ENCODE results near the gene CPN2.

DNA sequence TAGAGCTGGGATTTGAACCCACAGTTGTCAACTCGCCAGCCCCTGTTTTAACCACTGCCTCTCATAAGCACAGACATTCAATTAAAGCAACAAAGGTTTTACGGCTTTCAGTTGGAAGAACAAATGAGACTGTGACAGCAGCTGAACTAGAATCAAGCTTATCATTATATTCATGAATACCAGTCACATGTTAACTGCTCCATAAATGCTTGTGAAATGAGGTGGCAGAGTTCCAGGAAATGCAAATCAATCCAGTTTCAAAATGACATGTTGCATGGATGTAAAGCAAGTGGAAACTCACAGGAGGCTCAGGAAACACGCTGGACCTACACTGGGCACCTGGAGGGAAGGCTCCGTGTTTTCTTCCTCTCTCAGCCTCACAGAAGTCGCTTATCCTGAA is 44.1 kb upstream of the CPN2 start:
- TF ChIP-seq, protein P1, sequence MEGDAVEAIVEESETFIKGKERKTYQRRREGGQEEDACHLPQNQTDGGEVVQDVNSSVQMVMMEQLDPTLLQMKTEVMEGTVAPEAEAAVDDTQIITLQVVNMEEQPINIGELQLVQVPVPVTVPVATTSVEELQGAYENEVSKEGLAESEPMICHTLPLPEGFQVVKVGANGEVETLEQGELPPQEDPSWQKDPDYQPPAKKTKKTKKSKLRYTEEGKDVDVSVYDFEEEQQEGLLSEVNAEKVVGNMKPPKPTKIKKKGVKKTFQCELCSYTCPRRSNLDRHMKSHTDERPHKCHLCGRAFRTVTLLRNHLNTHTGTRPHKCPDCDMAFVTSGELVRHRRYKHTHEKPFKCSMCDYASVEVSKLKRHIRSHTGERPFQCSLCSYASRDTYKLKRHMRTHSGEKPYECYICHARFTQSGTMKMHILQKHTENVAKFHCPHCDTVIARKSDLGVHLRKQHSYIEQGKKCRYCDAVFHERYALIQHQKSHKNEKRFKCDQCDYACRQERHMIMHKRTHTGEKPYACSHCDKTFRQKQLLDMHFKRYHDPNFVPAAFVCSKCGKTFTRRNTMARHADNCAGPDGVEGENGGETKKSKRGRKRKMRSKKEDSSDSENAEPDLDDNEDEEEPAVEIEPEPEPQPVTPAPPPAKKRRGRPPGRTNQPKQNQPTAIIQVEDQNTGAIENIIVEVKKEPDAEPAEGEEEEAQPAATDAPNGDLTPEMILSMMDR (IDR thresholded peaks at IDR 0.05), result no peak
- TF ChIP-seq POLR2A (IDR thresholded peaks at IDR 0.05), result no peak

Measured in uterus (tissue), 2 donors.